Measurements from ENCODE around the gene ZNF3.

The ZNF3 gene

GRCh38 chr7:100118388-100119071, 37.0 kb upstream of the ZNF3 start:
- DNase-seq (ENCODE audit: low spot score) (no peak), ATAC-seq (ENCODE audit: low read depth) (no peak)
- Histone ChIP-seq H3K27me3 (ENCODE audit: insufficient read depth, poor library complexity, severe bottlenecking) (no peaks in the 10 kb centered on the region), H3K4me3 (ENCODE audit: severe bottlenecking) (peak overlapping the region; percentile 79), H3K4me1 (ENCODE audit: insufficient read depth, poor library complexity, severe bottlenecking) (no peaks in the 10 kb centered on the region), H3K27ac (ENCODE audit: poor library complexity, severe bottlenecking) (peak overlapping the region; percentile 47), H3K9me3 (ENCODE audit: severe bottlenecking) (no peaks in the 10 kb centered on the region), H3K36me3 (ENCODE audit: low read depth) (peaks cover 8% of the 10 kb centered on the region)
- no peak for TF ChIP-seq CTCF (IDR thresholded peaks at IDR 0.05; ENCODE audit: poor library complexity, severe bottlenecking)

GRCh38 chr7:100115026-100115425, 33.5 kb upstream of the ZNF3 start:
- no peak overlapping the region for H3K27ac ChIP-seq (ENCODE audit: poor library complexity, severe bottlenecking)
- DNase-seq (ENCODE audit: low spot score) (no peak), ATAC-seq (ENCODE audit: low read depth) (no peak)
- H3K27me3 ChIP-seq (ENCODE audit: insufficient read depth, poor library complexity, severe bottlenecking), result no peaks in the 10 kb centered on the region
- no peaks in the 10 kb centered on the region for H3K4me1 ChIP-seq (ENCODE audit: insufficient read depth, poor library complexity, severe bottlenecking)
- no peaks in the 10 kb centered on the region for H3K9me3 ChIP-seq (ENCODE audit: severe bottlenecking)
- TF ChIP-seq CTCF (IDR thresholded peaks at IDR 0.05; ENCODE audit: poor library complexity, severe bottlenecking), result no peak
- H3K36me3 ChIP-seq (ENCODE audit: low read depth), result peaks cover 41% of the 10 kb centered on the region
- no peak overlapping the region for H3K4me3 ChIP-seq (ENCODE audit: severe bottlenecking)

GRCh38 chr7:100111914-100112313, 30.4 kb upstream of the ZNF3 start:
- no peak for DNase-seq (ENCODE audit: low spot score)
- H3K4me1 ChIP-seq (ENCODE audit: insufficient read depth, poor library complexity, severe bottlenecking), result no peaks in the 10 kb centered on the region
- no peak for TF ChIP-seq CTCF (IDR thresholded peaks at IDR 0.05; ENCODE audit: poor library complexity, severe bottlenecking)
- H3K27me3 ChIP-seq (ENCODE audit: insufficient read depth, poor library complexity, severe bottlenecking), result no peaks in the 10 kb centered on the region
- no peak overlapping the region for H3K4me3 ChIP-seq (ENCODE audit: severe bottlenecking)
- H3K9me3 ChIP-seq (ENCODE audit: severe bottlenecking), result no peaks in the 10 kb centered on the region
- H3K27ac ChIP-seq (ENCODE audit: poor library complexity, severe bottlenecking), result no peak overlapping the region
- H3K36me3 ChIP-seq (ENCODE audit: low read depth), result peaks cover 65% of the 10 kb centered on the region
- ATAC-seq (ENCODE audit: low read depth), result no peak

GRCh38 chr7:100111156-100111555, 29.6 kb upstream of the ZNF3 start:
- peaks cover 69% of the 10 kb centered on the region for H3K36me3 ChIP-seq (ENCODE audit: low read depth)

More at GRCh38 chr7:100111156-100111555, 29.6 kb upstream of the ZNF3 start:
- ATAC-seq (ENCODE audit: low read depth) (no peak), DNase-seq (ENCODE audit: low spot score) (no peak)
- H3K4me3 ChIP-seq (ENCODE audit: severe bottlenecking), result no peak overlapping the region
- H3K27ac ChIP-seq (ENCODE audit: poor library complexity, severe bottlenecking), result no peak overlapping the region
- TF ChIP-seq CTCF (IDR thresholded peaks at IDR 0.05; ENCODE audit: poor library complexity, severe bottlenecking), result no peak
- no peaks in the 10 kb centered on the region for H3K4me1 ChIP-seq (ENCODE audit: insufficient read depth, poor library complexity, severe bottlenecking)
- H3K9me3 ChIP-seq (ENCODE audit: severe bottlenecking), result no peaks in the 10 kb centered on the region
- H3K27me3 ChIP-seq (ENCODE audit: insufficient read depth, poor library complexity, severe bottlenecking), result no peaks in the 10 kb centered on the region
